ENCODE data around the gene MACROD2. TPM values are rescaled to one million over a fixed set of nuclear protein-coding genes. Genes with fewer than 3 reads are reported as not detected.

MACROD2 gene
- total RNA-seq, 4 donors from 2014 or later, result 1.8 to 4.8 (median 2.9) TPM

GRCh38 chr20:15146948-15147347 is 1151.6 kb downstream of the MACROD2 start:
- H3K4me1 ChIP-seq, result no peaks in the 10 kb centered on the region
- DNase-seq, result no peak
- WGBS, 2 donors, result 53 to 74% methylated on average over 2 of the region's 2 CpGs
- intact Hi-C loops (cut with DNase I), result no loop called here
- no peaks in the 10 kb centered on the region for H3K27me3 ChIP-seq
- H3K36me3 ChIP-seq, result no peaks in the 10 kb centered on the region
- no peaks in the 10 kb centered on the region for H3K9me3 ChIP-seq
- no peak overlapping the region for H3K4me3 ChIP-seq
- TF ChIP-seq POLR2A (IDR thresholded peaks at IDR 0.05) (no peak), CTCF (IDR thresholded peaks at IDR 0.05) (no peak)
- H3K27ac ChIP-seq, result no peak overlapping the region

GRCh38 chr20:15154070-15154469 is 1158.8 kb downstream of the MACROD2 start:
- WGBS, 2 donors, result 37 to 43% methylated on average over 2 of the region's 2 CpGs
- H3K9me3 ChIP-seq, result no peaks in the 10 kb centered on the region
- intact Hi-C loops (cut with DNase I), result no loop called here
- H3K27ac ChIP-seq, result no peak overlapping the region
- no peaks in the 10 kb centered on the region for H3K36me3 ChIP-seq
- H3K4me3 ChIP-seq, result no peak overlapping the region
- DNase-seq, result no peak
- TF ChIP-seq CTCF (IDR thresholded peaks at IDR 0.05), result no peak
- no peak for TF ChIP-seq POLR2A (IDR thresholded peaks at IDR 0.05)
- no peaks in the 10 kb centered on the region for H3K27me3 ChIP-seq
- no peaks in the 10 kb centered on the region for H3K4me1 ChIP-seq

- intact Hi-C loops (cut with DNase I), result no loop called here
- H3K4me3 ChIP-seq, result no peak overlapping the region
- no peaks in the 10 kb centered on the region for H3K9me3 ChIP-seq
- no peak for DNase-seq
- no peaks in the 10 kb centered on the region for H3K27me3 ChIP-seq
- H3K27ac ChIP-seq, result no peak overlapping the region
- TF ChIP-seq POLR2A (IDR thresholded peaks at IDR 0.05) (no peak), CTCF (IDR thresholded peaks at IDR 0.05) (no peak)
- no peaks in the 10 kb centered on the region for H3K4me1 ChIP-seq
- H3K36me3 ChIP-seq, result no peaks in the 10 kb centered on the region
These were observed 1160.6 kb downstream of the MACROD2 start for GRCh38 chr20:15155848-15156401.

GRCh38 chr20:15158533-15158932 is 1163.2 kb downstream of the MACROD2 start:
- no peaks in the 10 kb centered on the region for H3K27me3 ChIP-seq
- TF ChIP-seq POLR2A (IDR thresholded peaks at IDR 0.05) (no peak), CTCF (IDR thresholded peaks at IDR 0.05) (no peak)
- H3K4me1 ChIP-seq, result no peaks in the 10 kb centered on the region
- H3K4me3 ChIP-seq, result no peak overlapping the region
- no peak for DNase-seq
- no peak overlapping the region for H3K27ac ChIP-seq
- intact Hi-C loops (cut with DNase I), result no loop called here
- H3K9me3 ChIP-seq, result no peaks in the 10 kb centered on the region
- H3K36me3 ChIP-seq, result no peaks in the 10 kb centered on the region
- 42 to 80% methylated on average over 2 of the region's 2 CpGs for WGBS, 2 donors

GRCh38 chr20:15162079-15162647 is 1166.8 kb downstream of the MACROD2 start:
- Histone ChIP-seq H3K4me3 (peak overlapping the region in 2 of 4 donors; percentile 6 to 49), H3K9me3 (no peaks in the 10 kb centered on the region)

More at GRCh38 chr20:15162079-15162647, 1166.8 kb downstream of the MACROD2 start:
- TF ChIP-seq POLR2A (IDR thresholded peaks at IDR 0.05) (no peak), CTCF (IDR thresholded peaks at IDR 0.05) (no peak)
- DNase-seq, result no peak
- 52 to 65% methylated on average over 6 of the region's 6 CpGs for WGBS, 2 donors
- H3K4me1 ChIP-seq, result no peaks in the 10 kb centered on the region
- no peaks in the 10 kb centered on the region for H3K36me3 ChIP-seq
- H3K27me3 ChIP-seq, result no peaks in the 10 kb centered on the region
- no peak overlapping the region for H3K27ac ChIP-seq
- intact Hi-C loops (cut with DNase I), result no loop called here
